ENCODE results near the gene MGAT5B.
A peak's percentile ranks its signal among the peaks of the same experiment; 100 is the strongest.
"Not testable (repeated sequence)": the region's sequence is repeated elsewhere in the genome, so short reads cannot be mapped to it uniquely, and the experiment has no call there.

MGAT5B gene

GRCh38 chr17:76848670-76849069 lies 19.5 kb upstream of the MGAT5B start:
- DNase-seq, result no peak

- DNase-seq, result not testable (repeated sequence)
Observed at GRCh38 chr17:76849160-76849559, 19.0 kb upstream of the MGAT5B start.

GRCh38 chr17:76852843-76853242 lies 15.4 kb upstream of the MGAT5B start:
- no peak for DNase-seq

- no peak for DNase-seq
Observed at GRCh38 chr17:76855105-76855504, 13.1 kb upstream of the MGAT5B start.

GRCh38 chr17:76862079-76862478 lies 6.1 kb upstream of the MGAT5B start:
- DNase-seq, result no peak

- DNase-seq, result no peak
Observed at GRCh38 chr17:76862494-76862893, 5.7 kb upstream of the MGAT5B start.

GRCh38 chr17:76864024-76864423 lies 4.2 kb upstream of the MGAT5B start:
- no peak for DNase-seq

- DNase-seq, result no peak
Observed at GRCh38 chr17:76865174-76865573, 3.0 kb upstream of the MGAT5B start.

GRCh38 chr17:76866203-76866602 lies 2.0 kb upstream of the MGAT5B start:
- no peak for DNase-seq

- DNase-seq, result no peak
Observed at GRCh38 chr17:76866774-76867577, 1.2 kb upstream of the MGAT5B start.

GRCh38 chr17:76867578-76868175 lies 527 bp upstream of the MGAT5B start:
- no peak for DNase-seq

- DNase-seq, result no peak
Observed at GRCh38 chr17:76868669-76869495, 678 bp downstream of the MGAT5B start.

GRCh38 chr17:76869496-76870376 lies 1.5 kb downstream of the MGAT5B start:
- DNase-seq, result no peak

- no peak for DNase-seq
Observed at GRCh38 chr17:76870377-76870714, 2.1 kb downstream of the MGAT5B start.

GRCh38 chr17:76871668-76872067 lies 3.5 kb downstream of the MGAT5B start:
- no peak for DNase-seq

GRCh38 chr17:76872221-76872873 lies 4.1 kb downstream of the MGAT5B start:
- DNase-seq, result peak; percentile 36

GRCh38 chr17:76872874-76873221 lies 4.6 kb downstream of the MGAT5B start:
- DNase-seq, result no peak

GRCh38 chr17:76873856-76874255 lies 5.7 kb downstream of the MGAT5B start:
- no peak for DNase-seq

- no peak for DNase-seq
Observed at GRCh38 chr17:76877437-76877836, 9.2 kb downstream of the MGAT5B start.

GRCh38 chr17:76878568-76878967 lies 10.4 kb downstream of the MGAT5B start:
- DNase-seq, result no peak

- DNase-seq, result no peak
Observed at GRCh38 chr17:76879254-76879653, 11.1 kb downstream of the MGAT5B start.

- no peak for DNase-seq
Observed at GRCh38 chr17:76879691-76880090, 11.5 kb downstream of the MGAT5B start.

All from stimulated activated CD8-positive, alpha-beta memory T cell treated with anti-CD3 and anti-CD28 coated beads, Interleukin-4, amount 100 ng/mL, for 48 hours (primary cell).